ENCODE measurements around the gene TKTL1.
A peak's percentile ranks its signal among the peaks of the same experiment; 100 is the strongest.
"Not testable (repeated sequence)": the region's sequence is repeated elsewhere in the genome, so short reads cannot be mapped to it uniquely, and the experiment has no call there.

TKTL1 gene

GRCh38 chrX:154343620-154344019 is 48.0 kb downstream of the TKTL1 start:
- not testable (repeated sequence) for DNase-seq (ENCODE audit: low read depth)

- no peak for DNase-seq (ENCODE audit: low read depth)
Observed at GRCh38 chrX:154348114-154348531, 52.5 kb downstream of the TKTL1 start.

- DNase-seq (ENCODE audit: low read depth), result no peak
Observed at GRCh38 chrX:154348646-154349358, 53.2 kb downstream of the TKTL1 start.

- DNase-seq (ENCODE audit: low read depth), result no peak
Observed at GRCh38 chrX:154349359-154349935, 53.9 kb downstream of the TKTL1 start.

- DNase-seq (ENCODE audit: low read depth), result no peak
Observed at GRCh38 chrX:154349979-154350378, 54.4 kb downstream of the TKTL1 start.

- DNase-seq (ENCODE audit: low read depth), result no peak
Observed at GRCh38 chrX:154350429-154351182, 55.0 kb downstream of the TKTL1 start.

GRCh38 chrX:154351183-154352011 is 55.8 kb downstream of the TKTL1 start:
- peak; percentile 37 for DNase-seq (ENCODE audit: low read depth)

GRCh38 chrX:154352012-154352401 is 56.4 kb downstream of the TKTL1 start:
- no peak for DNase-seq (ENCODE audit: low read depth)

- DNase-seq (ENCODE audit: low read depth), result no peak
Observed at GRCh38 chrX:154352466-154352865, 56.9 kb downstream of the TKTL1 start.

GRCh38 chrX:154353172-154353843 is 57.7 kb downstream of the TKTL1 start:
- DNase-seq (ENCODE audit: low read depth), result no peak

GRCh38 chrX:154354013-154354412 is 58.4 kb downstream of the TKTL1 start:
- no peak for DNase-seq (ENCODE audit: low read depth)

GRCh38 chrX:154354516-154354915 is 58.9 kb downstream of the TKTL1 start:
- DNase-seq (ENCODE audit: low read depth), result no peak

- no peak for DNase-seq (ENCODE audit: low read depth)
Observed at GRCh38 chrX:154355094-154355775, 59.6 kb downstream of the TKTL1 start.

- no peak for DNase-seq (ENCODE audit: low read depth)
Observed at GRCh38 chrX:154355776-154356140, 60.2 kb downstream of the TKTL1 start.

GRCh38 chrX:154356596-154356995 is 61.0 kb downstream of the TKTL1 start:
- DNase-seq (ENCODE audit: low read depth), result no peak

GRCh38 chrX:154357205-154357604 is 61.6 kb downstream of the TKTL1 start:
- DNase-seq (ENCODE audit: low read depth), result no peak

- no peak for DNase-seq (ENCODE audit: low read depth)
Observed at GRCh38 chrX:154358011-154358410, 62.4 kb downstream of the TKTL1 start.

GRCh38 chrX:154358829-154359228 is 63.2 kb downstream of the TKTL1 start:
- no peak for DNase-seq (ENCODE audit: low read depth)

- DNase-seq (ENCODE audit: low read depth), result no peak
Observed at GRCh38 chrX:154359362-154360154, 64.0 kb downstream of the TKTL1 start.

GRCh38 chrX:154360155-154360713 is 64.6 kb downstream of the TKTL1 start:
- DNase-seq (ENCODE audit: low read depth), result no peak

Measured in activated T-helper 1 cell treated with Interleukin-2 at 50 U/mL for 16 hours (primary cell).